Esophagus muscularis mucosa (tissue), 4 donors: ENCODE results near the gene HOXD9.

ENCODE experiments used
- EP300 ChIP-seq: sonication (generic); formaldehyde crosslinking; IDR thresholded peaks from one replicate; pipeline ENCODE4 v1.6.1; 2017; ENCODE audit warnings: antibody characterized with exemption
- POLR2A ChIP-seq: fragments of 450-650 bp; IDR thresholded peaks from one replicate; pipeline ENCODE4 v1.6.1; 2017; ENCODE audit warnings: antibody characterized with exemption, moderate library complexity, mild to moderate bottlenecking, low read depth
- POLR2AphosphoS5 ChIP-seq, 2 donors: sonication (generic); formaldehyde crosslinking; IDR thresholded peaks; one replicate each; pipeline ENCODE4 v1.6.1; 2017; ENCODE audit warnings: antibody characterized with exemption in 2 of 2
- TF ChIP-seq, protein P1 (sequence below), 3 experiments: fragments of 200-600 bp in 2 of 3; fragments of 450-650 bp in 1 of 3; sonication (generic) in 2 of 3; IDR thresholded peaks; one replicate each; pipeline ENCODE4 v1.5.1; 2017 to 2019; ENCODE audit warnings: antibody characterized with exemption in 3 of 3, mild to moderate bottlenecking in 2 of 3, moderate library complexity in 1 of 3

DNA sequence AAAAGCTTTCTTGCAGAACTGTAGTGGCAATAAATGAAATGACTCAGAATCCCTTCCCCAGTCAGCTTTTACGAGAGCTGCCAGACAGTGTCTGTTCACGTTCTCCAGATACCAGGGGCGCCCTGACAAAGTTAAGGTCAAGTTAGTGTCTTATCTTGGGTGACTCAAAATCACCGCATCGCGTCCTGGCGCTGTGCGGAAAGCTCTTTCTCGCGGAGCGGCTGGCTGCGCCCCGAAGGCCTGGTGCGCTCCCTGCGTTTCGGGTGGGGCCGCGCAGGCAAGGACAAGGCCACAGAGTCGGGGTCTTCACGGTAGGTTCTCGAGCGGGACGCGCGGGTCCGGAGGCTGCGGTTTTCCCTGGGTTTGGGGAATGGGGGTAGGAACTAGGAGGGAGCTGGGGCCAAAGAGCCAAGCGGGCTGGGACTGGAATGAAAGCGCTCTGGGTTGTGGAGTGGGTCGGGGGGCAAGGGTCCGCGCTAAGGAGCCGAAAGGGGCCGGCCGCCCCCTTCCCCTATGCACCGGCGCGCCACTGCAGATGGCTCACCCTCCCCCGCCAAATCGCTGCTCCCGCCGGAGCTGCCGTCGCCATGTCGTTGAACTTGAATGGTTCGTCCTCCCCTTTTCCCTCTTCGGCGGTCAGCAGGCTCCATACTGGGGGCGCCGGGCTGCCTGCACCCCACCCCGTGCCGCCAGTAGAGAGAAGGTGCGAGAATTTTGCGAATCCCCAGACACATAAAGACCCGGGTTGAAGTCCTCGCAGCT lies 18.0 kb upstream of the HOXD9 start:
- no peak for TF ChIP-seq POLR2A
- TF ChIP-seq, protein P1, sequence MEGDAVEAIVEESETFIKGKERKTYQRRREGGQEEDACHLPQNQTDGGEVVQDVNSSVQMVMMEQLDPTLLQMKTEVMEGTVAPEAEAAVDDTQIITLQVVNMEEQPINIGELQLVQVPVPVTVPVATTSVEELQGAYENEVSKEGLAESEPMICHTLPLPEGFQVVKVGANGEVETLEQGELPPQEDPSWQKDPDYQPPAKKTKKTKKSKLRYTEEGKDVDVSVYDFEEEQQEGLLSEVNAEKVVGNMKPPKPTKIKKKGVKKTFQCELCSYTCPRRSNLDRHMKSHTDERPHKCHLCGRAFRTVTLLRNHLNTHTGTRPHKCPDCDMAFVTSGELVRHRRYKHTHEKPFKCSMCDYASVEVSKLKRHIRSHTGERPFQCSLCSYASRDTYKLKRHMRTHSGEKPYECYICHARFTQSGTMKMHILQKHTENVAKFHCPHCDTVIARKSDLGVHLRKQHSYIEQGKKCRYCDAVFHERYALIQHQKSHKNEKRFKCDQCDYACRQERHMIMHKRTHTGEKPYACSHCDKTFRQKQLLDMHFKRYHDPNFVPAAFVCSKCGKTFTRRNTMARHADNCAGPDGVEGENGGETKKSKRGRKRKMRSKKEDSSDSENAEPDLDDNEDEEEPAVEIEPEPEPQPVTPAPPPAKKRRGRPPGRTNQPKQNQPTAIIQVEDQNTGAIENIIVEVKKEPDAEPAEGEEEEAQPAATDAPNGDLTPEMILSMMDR (IDR thresholded peaks at IDR 0.05), result no peak
- TF ChIP-seq EP300, result no peak
- TF ChIP-seq POLR2AphosphoS5 (IDR thresholded peaks at IDR 0.05), result no peak
